K562 (cell line): ENCODE measurements around the gene IDI2. TPM values are rescaled to one million over a fixed set of nuclear protein-coding genes. Genes with fewer than 3 reads are reported as not detected.

Experiments used
- ATF6 ChIP-seq: sonication (generic); formaldehyde crosslinking; IDR thresholded peaks from 2 replicates; pipeline ENCODE4 v1.4.0; 2020; ENCODE audit warnings: mild to moderate bottlenecking, missing genetic modification reagents
- BCLAF1 ChIP-seq, 2 experiments: fragments of 450-650 bp in 1 of 2; IDR thresholded peaks; 2 replicates each; pipeline ENCODE4 v1.6.1; 2011 to 2017; ENCODE audit warnings: low read depth in 2 of 2, antibody characterized with exemption in 1 of 2, borderline replicate concordance in 1 of 2, low read length in 1 of 2, mild to moderate bottlenecking in 1 of 2, mixed read lengths in 1 of 2; ENCODE audit not compliant: control insufficient read depth in 1 of 2
- CSDE1 ChIP-seq, 2 experiments: fragments of 450-650 bp; IDR thresholded peaks; 2 replicates each; pipeline ENCODE4 v1.6.1; 2016; ENCODE audit warnings: mild to moderate bottlenecking in 1 of 2
- ESRRA ChIP-seq: fragments of 450-650 bp; IDR thresholded peaks from 2 replicates; pipeline ENCODE4 v1.6.1; 2014; ENCODE audit warnings: low read depth, mild to moderate bottlenecking, moderate library complexity, borderline replicate concordance
- ETS2 ChIP-seq: IDR thresholded peaks from 2 replicates; pipeline ENCODE4 v1.6.1; 2016; ENCODE audit warnings: borderline replicate concordance, missing genetic modification characterization, mild to moderate bottlenecking, moderate library complexity, missing compliant biosample characterization; ENCODE audit not compliant: poor library complexity, severe bottlenecking
- NUFIP1 ChIP-seq: fragments of 450-650 bp; IDR thresholded peaks from 2 replicates; pipeline ENCODE4 v1.6.1; 2018; ENCODE audit not compliant: partially characterized antibody
- PCBP1 ChIP-seq: fragments of 200-400 bp; formaldehyde crosslinking; IDR thresholded peaks from 2 replicates; pipeline ENCODE4 v1.6.1; 2018; ENCODE audit warnings: mild to moderate bottlenecking, low read depth, low read length; ENCODE audit not compliant: poor library complexity, severe bottlenecking
- RNF2 ChIP-seq: sonication (generic); IDR thresholded peaks from 2 replicates; pipeline ENCODE4 v1.6.1; 2016
- SOX6 ChIP-seq: fragments of 450-650 bp; IDR thresholded peaks from 2 replicates; pipeline ENCODE4 v1.6.1; 2014; ENCODE audit warnings: mild to moderate bottlenecking
- TCF7 ChIP-seq: sonication (generic); IDR thresholded peaks from 2 replicates; pipeline ENCODE4 v1.6.1; 2016; ENCODE audit warnings: antibody characterized with exemption, borderline replicate concordance
- TRIM24 ChIP-seq, 2 experiments: fragments of 450-650 bp; IDR thresholded peaks; 2 replicates each; pipeline ENCODE4 v1.6.1; 2016
- ZBTB17 ChIP-seq: fragments of 450-650 bp; formaldehyde crosslinking; IDR thresholded peaks from 2 replicates; pipeline ENCODE4 v1.4.0; 2020; ENCODE audit warnings: mild to moderate bottlenecking
- ZNF444 ChIP-seq: fragments of 250-450 bp; sonication (Bioruptor Pico); IDR thresholded peaks from 2 replicates; pipeline ENCODE4 v1.4.0; 2020; ENCODE audit warnings: mild to moderate bottlenecking, moderate library complexity
- ZNF639 ChIP-seq, 2 experiments: fragments of 200-800 bp in 1 of 2; sonication (Bioruptor generic) in 1 of 2; sonication (generic) in 1 of 2; formaldehyde crosslinking in 1 of 2; IDR thresholded peaks in 1 of 2; conservative IDR thresholded peaks in 1 of 2; 2 replicates each; pipeline versions ENCODE4 v1.5.0 to v1.6.1; 2016 to 2020; ENCODE audit warnings: missing compliant biosample characterization in 1 of 2, missing genetic modification characterization in 1 of 2, missing genetic modification reagents in 1 of 2
- polyA plus RNA-seq, 8 experiments: library from polyadenylated mRNA; depleted of rRNA in 4 of 8; stranded (reverse) in 5 of 8; unstranded in 3 of 8; fragments of >200 nt; fragmentation: Nextera tagmentation in 2 of 8; fragmentation: Illumina TruSeq in 1 of 8; extraction: Ambion mirVana in 2 of 8; extraction: Trizol in 1 of 8; gene quantifications; 2 replicates each; pipeline versions ENCODE4 v1.2.1 to v1.2.3, GENCODE V29; 2011 to 2014; ENCODE audit warnings: inconsistent platforms in 1 of 8, missing spikeins in 1 of 8
- total RNA-seq, 7 experiments: library from RNA; depleted of rRNA in 6 of 7; stranded (reverse); fragments of >200 nt in 6 of 7; fragmentation: Illumina TruSeq in 2 of 7; extraction: Trizol in 2 of 7; gene quantifications; 2 replicates each; pipeline versions ENCODE4 v1.2.1 to v1.2.3, GENCODE V29; 2011 to 2021; ENCODE audit warnings: low replicate concordance in 1 of 7
- TF ChIP-seq, protein P1 (sequence below): fragments of 200-800 bp; sonication (Bioruptor generic); IDR thresholded peaks from 2 replicates; pipeline ENCODE4 v1.6.1; 2017; ENCODE audit warnings: missing genetic modification characterization, missing compliant biosample characterization

IDI2 gene
- total and polyA plus RNA-seq, 9 of the 15 experiments (the other 6 are each of a cell fraction or from before 2014, with no cell fraction given): not detected

- TF ChIP-seq ATF6 (CRISPR knock-in tag): no peak; the same call in 1 of the 2 replicates
- TF ChIP-seq ZNF444 (CRISPR knock-in tag): no peak
- TF ChIP-seq PCBP1: peak; percentile 78
- peak in 1 of 2 experiments; percentile 29; a peak in 1 of 4 replicates for TF ChIP-seq BCLAF1 (IDR thresholded peaks at IDR 0.05; ENCODE audit: borderline replicate concordance in 1 of 2, control insufficient read depth in 1 of 2, low read depth in 2 of 2, low read length in 1 of 2)
- TF ChIP-seq TCF7: no peak
- peak; percentile 46 for TF ChIP-seq SOX6
- no peak for TF ChIP-seq CSDE1 (IDR thresholded peaks at IDR 0.05)
- TF ChIP-seq, protein P1, sequence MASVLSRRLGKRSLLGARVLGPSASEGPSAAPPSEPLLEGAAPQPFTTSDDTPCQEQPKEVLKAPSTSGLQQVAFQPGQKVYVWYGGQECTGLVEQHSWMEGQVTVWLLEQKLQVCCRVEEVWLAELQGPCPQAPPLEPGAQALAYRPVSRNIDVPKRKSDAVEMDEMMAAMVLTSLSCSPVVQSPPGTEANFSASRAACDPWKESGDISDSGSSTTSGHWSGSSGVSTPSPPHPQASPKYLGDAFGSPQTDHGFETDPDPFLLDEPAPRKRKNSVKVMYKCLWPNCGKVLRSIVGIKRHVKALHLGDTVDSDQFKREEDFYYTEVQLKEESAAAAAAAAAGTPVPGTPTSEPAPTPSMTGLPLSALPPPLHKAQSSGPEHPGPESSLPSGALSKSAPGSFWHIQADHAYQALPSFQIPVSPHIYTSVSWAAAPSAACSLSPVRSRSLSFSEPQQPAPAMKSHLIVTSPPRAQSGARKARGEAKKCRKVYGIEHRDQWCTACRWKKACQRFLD (CRISPR knock-in tag): peak; percentile 76; the same call in 1 of the 2 replicates
- TF ChIP-seq ZNF639 (CRISPR knock-in tag; conservative IDR thresholded peaks at IDR 0.05 in 1 of 2, IDR thresholded peaks at IDR 0.05 in 1 of 2): no peak
- TF ChIP-seq ETS2 (tag): no peak
- TF ChIP-seq ESRRA: peak; percentile 86
- TF ChIP-seq ZBTB17 (CRISPR knock-in tag): no peak
- TF ChIP-seq RNF2: peak; percentile 69; the same call in 1 of the 2 replicates
- peak in 1 of 2 experiments; percentile 59; a peak in 1 of 4 replicates for TF ChIP-seq TRIM24 (IDR thresholded peaks at IDR 0.05)
- no peak for TF ChIP-seq NUFIP1
Measured at GRCh38 chr10:987870-988666, 37.6 kb downstream of the IDI2 start, which contains the start of gene GTPBP4 (continued).
